ENCODE results near the gene CRIM1. TPM values are rescaled to one million over a fixed set of nuclear protein-coding genes. Genes with fewer than 3 reads are reported as not detected.
A peak's percentile ranks its signal among the peaks of the same experiment; 100 is the strongest.
"Not testable (repeated sequence)": the region's sequence is repeated elsewhere in the genome, so short reads cannot be mapped to it uniquely, and the experiment has no call there.

The CRIM1 gene, protein sequence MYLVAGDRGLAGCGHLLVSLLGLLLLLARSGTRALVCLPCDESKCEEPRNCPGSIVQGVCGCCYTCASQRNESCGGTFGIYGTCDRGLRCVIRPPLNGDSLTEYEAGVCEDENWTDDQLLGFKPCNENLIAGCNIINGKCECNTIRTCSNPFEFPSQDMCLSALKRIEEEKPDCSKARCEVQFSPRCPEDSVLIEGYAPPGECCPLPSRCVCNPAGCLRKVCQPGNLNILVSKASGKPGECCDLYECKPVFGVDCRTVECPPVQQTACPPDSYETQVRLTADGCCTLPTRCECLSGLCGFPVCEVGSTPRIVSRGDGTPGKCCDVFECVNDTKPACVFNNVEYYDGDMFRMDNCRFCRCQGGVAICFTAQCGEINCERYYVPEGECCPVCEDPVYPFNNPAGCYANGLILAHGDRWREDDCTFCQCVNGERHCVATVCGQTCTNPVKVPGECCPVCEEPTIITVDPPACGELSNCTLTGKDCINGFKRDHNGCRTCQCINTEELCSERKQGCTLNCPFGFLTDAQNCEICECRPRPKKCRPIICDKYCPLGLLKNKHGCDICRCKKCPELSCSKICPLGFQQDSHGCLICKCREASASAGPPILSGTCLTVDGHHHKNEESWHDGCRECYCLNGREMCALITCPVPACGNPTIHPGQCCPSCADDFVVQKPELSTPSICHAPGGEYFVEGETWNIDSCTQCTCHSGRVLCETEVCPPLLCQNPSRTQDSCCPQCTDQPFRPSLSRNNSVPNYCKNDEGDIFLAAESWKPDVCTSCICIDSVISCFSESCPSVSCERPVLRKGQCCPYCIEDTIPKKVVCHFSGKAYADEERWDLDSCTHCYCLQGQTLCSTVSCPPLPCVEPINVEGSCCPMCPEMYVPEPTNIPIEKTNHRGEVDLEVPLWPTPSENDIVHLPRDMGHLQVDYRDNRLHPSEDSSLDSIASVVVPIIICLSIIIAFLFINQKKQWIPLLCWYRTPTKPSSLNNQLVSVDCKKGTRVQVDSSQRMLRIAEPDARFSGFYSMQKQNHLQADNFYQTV
- total RNA-seq = 10 to 100 TPM; 35.1 to 83.6 (median 66.5) TPM
- 10 to 100 TPM; 14.1 to 21.4 TPM for polyA plus RNA-seq
- long read RNA-seq, donor 1, partial matches to known transcripts = 13 of 15 reads
- long read RNA-seq, donor 1, other reads (novel, unspliced or antisense) = 2 of 15 reads
- long read RNA-seq, donor 2, full-length matches to known transcripts = 5 of 20 reads
- long read RNA-seq, donor 2, partial matches to known transcripts = 4 of 20 reads
- long read RNA-seq, donor 2, other reads (novel, unspliced or antisense) = 11 of 20 reads
- long read RNA-seq, donor 3, partial matches to known transcripts = 12 of 14 reads
- long read RNA-seq, donor 3, other reads (novel, unspliced or antisense) = 2 of 14 reads

GRCh38 chr2:36355151-36355889 is at the start of gene CRIM1:
TSS of gene CRIM1 (plus strand) at chr2:36355778. CDS start at chr2:36356293, 515 bp downstream.
- Histone ChIP-seq H3K4me3 (peak within 1 kb of the TSS; percentile 56 to 95 (median 89)), H3K4me1 (peaks cover 8 to 54% (median 44%) of the 10 kb centered on the region in 9 donors), H3K36me3 (no peaks in the 10 kb centered on the region), H3K27ac (peak within 1 kb of the TSS; percentile 81 to 93 (median 91)), H3K9me3 (no peaks in the 10 kb centered on the region), H3K27me3 (peaks cover 0 to 34% (median 0%) of the 10 kb centered on the region in 7 donors)
- intact Hi-C loops (cut with DNase I) = loop anchor here in 9 of 10 donors (2.0 to 10.0 kb wide), 10 partner anchors 57 to 429 kb away; no protein-coding TSS in a partner anchor
- peak; percentile 69 to 93 (median 80) for ATAC-seq
- no peak for TF ChIP-seq CTCF (IDR thresholded peaks at IDR 0.05)
- WGBS, 2 donors = 0 to 1% methylated on average over 52 to 79 of the region's 82 CpGs
- peak; percentile 90 to 93 for DNase-seq

DNA sequence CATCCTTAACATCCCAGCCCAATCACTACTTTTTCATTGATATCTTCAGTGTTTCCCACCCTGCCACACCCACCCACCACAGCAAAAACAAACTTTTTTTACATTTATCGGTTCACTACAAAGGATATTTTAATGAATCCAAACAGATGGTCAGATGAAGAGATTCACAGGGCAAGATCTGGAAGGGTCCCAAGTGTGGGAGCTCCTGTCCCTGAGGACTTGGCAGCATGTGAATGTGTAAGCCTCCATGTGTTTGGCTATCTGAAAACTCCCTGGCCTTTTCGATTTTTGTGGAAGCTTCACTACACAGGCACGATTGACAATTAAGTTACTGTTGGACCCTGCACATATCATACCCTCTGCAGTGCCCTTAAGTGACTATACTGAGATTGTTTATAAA is 48.1 kb upstream of the CRIM1 start:
- Histone ChIP-seq H3K27me3 (no peaks in the 10 kb centered on the region), H3K36me3 (no peaks in the 10 kb centered on the region), H3K4me1 (no peaks in the 10 kb centered on the region), H3K4me3 (no peak overlapping the region), H3K9me3 (no peaks in the 10 kb centered on the region), H3K27ac (no peak overlapping the region)
- ATAC-seq = no peak
- DNase-seq = no peak
- intact Hi-C loops (cut with DNase I) = no loop called here
- 69 to 85% methylated on average over 3 of the region's 3 CpGs for WGBS, 2 donors
- no peak for TF ChIP-seq CTCF (IDR thresholded peaks at IDR 0.05)

DNA sequence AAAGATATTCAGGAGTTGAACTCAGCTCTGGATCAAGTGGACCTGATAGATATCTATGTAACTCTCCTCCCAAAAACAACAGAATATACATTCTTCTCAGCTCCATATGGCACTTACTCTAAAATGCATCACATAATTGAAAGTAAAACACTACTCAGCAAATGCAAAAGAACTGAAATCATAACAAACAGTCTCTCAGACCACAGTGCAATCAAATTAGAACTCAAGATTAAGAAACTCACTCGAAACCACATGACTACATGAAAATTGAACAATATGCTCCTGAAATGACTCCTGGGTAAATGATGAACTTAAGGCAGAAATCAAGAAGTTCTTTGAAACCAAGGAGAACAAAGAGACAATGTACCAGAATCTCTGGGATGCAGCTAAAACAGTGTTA is 45.1 kb upstream of the CRIM1 start:
- H3K4me1 ChIP-seq; ATAC-seq; DNase-seq; H3K4me3 ChIP-seq; H3K27me3 ChIP-seq; H3K9me3 ChIP-seq; intact Hi-C loops (cut with DNase I); H3K36me3 ChIP-seq; H3K27ac ChIP-seq: not testable (repeated sequence)
- 77 to 84% methylated on average over 1 of the region's 1 CpG for whole genome bisulfite sequencing, 2 donors

GRCh38 chr2:36318547-36318946 is 37.0 kb upstream of the CRIM1 start:
- H3K27me3 ChIP-seq = no peaks in the 10 kb centered on the region
- H3K36me3 ChIP-seq = no peaks in the 10 kb centered on the region
- H3K4me3 ChIP-seq = no peak overlapping the region
- TF ChIP-seq CTCF (IDR thresholded peaks at IDR 0.05) = peak in 3 of 9 donors; percentile 11 to 29 (median 20)
- no peak overlapping the region for H3K27ac ChIP-seq
- WGBS, 2 donors = 89 to 96% methylated on average over 1 of the region's 1 CpG
- no peaks in the 10 kb centered on the region for H3K4me1 ChIP-seq
- ATAC-seq = no peak
- intact Hi-C loops (cut with DNase I) = no loop called here
- DNase-seq = no peak
- H3K9me3 ChIP-seq = peaks cover 0 to 7% (median 0%) of the 10 kb centered on the region in 11 donors
